Embryonic facial prominence (tissue), 1 donor: ENCODE data around the gene LTO1.
A peak's percentile ranks its signal among the peaks of the same experiment; 100 is the strongest.

Source experiments
- DNase-seq: peaks from one replicate; pipeline ENCODE4 v3.0.0-alpha.2; 2016; ENCODE audit errors: extremely low spot score

LTO1 gene

DNA sequence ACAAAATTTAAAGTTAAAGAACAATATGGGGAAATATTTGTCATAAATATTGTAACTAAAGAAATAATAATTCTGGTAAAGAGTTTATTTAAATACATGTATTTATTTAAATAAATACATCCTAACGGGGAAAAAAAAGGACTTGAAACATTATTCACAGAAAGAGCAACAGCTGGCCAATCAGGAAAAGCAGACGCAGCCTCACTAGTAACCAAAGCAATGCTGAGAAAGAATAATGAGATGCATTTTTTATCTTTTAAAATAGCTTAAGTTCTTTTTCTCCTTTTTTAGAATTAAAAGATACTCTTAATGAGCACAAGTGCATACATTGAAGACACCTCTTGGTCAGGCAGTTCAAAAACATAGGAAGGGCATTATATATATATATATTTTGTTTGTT, 2.6 kb upstream of the LTO1 start:
- no peak for DNase-seq

DNA sequence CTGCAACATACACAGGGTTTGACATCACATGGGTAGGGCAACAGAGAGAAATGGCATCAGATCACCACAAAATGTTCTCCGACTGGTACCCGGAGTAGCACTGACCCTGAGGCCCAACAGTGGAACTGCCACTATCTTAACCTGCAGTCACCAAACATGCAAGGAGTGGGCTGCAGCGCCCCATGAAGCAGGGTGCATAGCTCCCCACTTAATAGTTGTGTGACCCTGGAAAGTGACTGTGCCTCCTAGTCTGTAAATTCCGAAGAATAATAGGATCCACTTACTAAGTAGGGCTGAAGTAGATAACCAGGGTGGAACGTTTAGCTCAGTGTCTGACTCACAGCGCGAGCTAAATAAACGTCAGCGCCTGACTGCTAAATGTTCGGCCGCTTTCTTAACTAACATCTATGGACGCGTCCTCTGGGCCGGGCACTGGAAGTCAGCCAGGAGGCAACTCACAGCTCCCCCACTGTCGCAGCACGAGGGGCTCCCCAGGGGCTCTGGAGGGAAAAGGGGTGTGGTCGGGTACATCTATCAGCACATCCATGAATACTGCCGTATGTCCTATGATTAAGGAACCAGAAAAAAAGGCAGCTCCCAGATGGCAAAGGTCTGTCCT, 777 bp downstream of the LTO1 start:
- no peak for DNase-seq

GRCh38 chr11:69671734-69672465, 3.3 kb downstream of the LTO1 start:
- DNase-seq: no peak

DNA sequence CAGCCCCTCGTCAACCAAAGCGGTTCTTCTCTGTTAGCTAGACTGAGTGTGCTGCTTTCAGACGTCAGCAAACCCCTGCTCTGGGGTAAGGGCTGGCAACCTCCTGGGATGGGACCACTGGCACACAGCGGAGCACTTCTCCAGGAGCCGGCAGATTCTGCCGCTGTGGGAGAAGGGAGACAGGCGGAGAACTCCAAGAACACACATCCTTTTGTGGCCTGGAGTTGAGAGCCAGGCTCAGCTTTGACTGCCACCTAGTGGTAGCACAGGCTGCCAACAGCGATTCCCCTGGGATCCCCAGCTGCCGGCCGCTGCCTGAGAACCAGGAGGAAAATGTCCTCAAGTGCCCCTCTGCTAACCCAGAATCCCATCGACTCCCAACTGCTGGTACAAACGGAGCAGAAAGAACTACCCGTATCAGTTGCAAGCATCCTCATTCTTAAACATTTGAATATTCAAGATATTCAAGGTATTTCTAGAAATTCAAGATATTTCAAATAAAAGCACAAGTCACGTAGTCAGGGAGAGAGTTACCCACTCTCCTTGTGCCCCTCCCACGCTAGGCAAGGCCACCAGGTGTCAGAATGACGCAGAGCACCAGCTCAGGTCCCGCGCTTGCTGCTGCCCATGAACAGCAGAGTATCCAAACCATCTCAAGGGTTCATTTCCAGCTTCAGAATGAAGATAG, 4.9 kb downstream of the LTO1 start:
- DNase-seq: peak; percentile 55

DNA sequence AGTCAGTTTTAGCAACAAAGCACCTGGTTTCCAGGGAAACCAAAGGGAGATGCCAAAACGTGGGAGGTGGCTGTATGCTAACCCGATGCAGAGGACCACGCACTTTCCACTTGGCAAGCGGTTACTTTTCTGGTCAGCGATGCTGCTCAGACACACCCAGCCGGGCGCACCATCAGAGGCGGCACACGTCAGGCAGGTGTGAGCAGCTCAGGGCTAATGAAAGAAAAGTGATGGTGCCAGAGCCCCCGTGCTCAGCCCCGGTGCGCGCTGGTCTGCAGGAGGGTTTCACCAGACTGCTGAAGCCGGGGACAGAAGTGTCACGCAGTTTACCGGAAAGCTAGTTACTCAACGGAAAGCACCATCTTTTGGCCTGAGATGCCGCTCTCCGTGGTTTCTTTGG, 5.7 kb downstream of the LTO1 start:
- no peak for DNase-seq

GRCh38 chr11:69667619-69668604, 7.2 kb downstream of the LTO1 start:
- no peak for DNase-seq

GRCh38 chr11:69666752-69667536, 8.2 kb downstream of the LTO1 start:
- no peak for DNase-seq

GRCh38 chr11:69666261-69666660, 8.9 kb downstream of the LTO1 start:
- DNase-seq: no peak

GRCh38 chr11:69665669-69666068, 9.5 kb downstream of the LTO1 start:
- DNase-seq: no peak

- DNase-seq: no peak
Observed at GRCh38 chr11:69664901-69665300, 10.3 kb downstream of the LTO1 start.

- DNase-seq: no peak
Observed at GRCh38 chr11:69664103-69664775, 10.9 kb downstream of the LTO1 start.

- DNase-seq: no peak
Observed at GRCh38 chr11:69663326-69663725, 11.8 kb downstream of the LTO1 start.

DNA sequence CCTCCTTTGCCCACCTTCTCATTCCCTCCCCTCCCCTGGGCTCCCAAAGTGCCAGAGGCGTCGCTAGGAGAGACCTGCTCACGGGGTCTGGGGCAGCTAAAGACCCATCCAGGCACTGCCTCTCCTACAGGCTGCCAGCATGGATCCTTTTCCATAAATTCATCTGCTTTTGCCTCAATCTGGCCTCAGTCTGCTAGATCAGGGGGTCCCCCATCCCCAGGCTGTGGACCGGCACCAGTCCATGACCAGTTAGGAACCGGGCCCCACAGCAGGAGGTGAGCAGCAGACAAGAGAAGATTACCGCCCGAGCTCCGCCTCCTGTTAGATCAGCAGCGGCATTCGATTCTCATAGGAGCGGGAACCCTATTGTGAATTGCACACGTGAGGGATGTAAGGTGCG, 12.3 kb downstream of the LTO1 start:
- no peak for DNase-seq

- no peak for DNase-seq
Observed at GRCh38 chr11:69662021-69662698, 13.0 kb downstream of the LTO1 start.

- DNase-seq: no peak
Observed at GRCh38 chr11:69661413-69661715, 13.8 kb downstream of the LTO1 start.

DNA sequence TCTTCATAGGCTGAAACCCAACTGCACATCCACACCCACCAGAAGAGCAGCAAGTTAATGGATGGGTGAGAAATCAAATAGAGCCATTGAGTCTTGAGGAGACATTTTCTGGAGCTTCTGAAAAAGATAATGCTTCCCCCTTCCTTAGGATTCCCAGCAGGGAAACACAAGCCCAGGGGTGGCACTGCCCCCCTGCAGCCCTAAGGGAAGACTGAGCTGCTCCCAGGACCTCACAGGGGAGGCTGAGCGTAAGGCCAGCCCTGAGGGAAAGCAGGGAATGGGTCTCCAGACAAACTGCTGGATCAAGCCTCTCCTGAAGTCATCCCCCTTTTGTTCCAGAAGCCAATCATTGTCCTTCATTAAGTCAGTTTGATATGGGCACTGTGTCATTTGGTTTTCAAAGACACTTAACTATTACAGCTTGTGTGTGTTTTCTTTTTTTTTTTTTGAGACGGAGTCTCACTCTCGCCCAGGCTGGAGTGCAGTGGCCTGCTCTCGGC, 15.1 kb downstream of the LTO1 start:
- DNase-seq: no peak

- no peak for DNase-seq
Observed at GRCh38 chr11:69659591-69659990, 15.6 kb downstream of the LTO1 start.

DNA sequence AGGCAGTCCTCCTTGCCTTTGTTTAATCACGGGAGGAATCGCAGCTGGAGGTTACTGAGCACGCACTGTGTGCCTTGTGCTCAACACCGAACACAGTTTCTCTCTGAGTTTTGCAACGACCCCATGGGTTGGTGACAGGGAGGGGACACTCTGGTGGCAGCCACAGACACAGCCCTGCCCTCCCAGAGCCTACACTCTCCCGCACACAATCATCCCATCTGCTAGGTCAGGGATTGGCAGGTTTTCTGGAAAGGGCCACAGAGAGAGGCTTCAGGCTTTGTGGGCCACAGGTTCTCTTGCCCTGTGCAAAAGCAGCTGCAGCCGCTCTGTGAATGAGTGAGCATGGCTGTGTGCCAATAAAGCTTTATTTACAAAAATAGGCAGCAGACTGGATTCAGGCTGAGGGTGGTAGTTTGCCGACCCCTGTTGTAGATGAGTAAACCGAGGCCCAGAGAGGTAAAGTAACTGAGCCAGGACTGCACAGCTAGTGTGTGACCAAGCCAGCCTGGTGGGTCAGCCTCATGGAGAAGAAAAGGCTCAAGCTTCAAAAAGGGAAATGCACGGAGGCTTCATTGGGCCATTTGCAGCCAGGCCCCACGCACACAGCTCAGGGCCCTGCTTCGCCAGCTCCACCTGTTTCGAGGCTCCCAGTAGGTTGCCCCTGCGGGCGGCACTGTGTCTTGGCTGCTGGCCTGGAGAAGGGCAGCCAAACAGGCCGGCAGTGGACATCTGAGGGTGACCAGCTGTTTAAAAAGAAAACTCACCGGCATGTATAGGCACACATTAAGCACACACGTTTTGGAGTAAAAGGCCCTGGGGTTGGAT, 16.3 kb downstream of the LTO1 start:
- DNase-seq: no peak
